Retinal pigment epithelial cell (primary cell): ENCODE data around the gene SORCS2.

Experiments
- DNase-seq: peaks from one replicate; pipeline ENCODE4 v3.0.0-alpha.2; 2010; ENCODE audit warnings: low read depth
- H3K4me3 ChIP-seq: 2 replicates; pipeline ENCODE4 v1.5.1; 2011; ENCODE audit warnings: mild to moderate bottlenecking, low read length, control low read depth, moderate library complexity
- TF ChIP-seq, protein P1 (sequence below): conservative IDR thresholded peaks from 2 replicates; pipeline ENCODE4 v1.5.1; 2011; ENCODE audit warnings: low read depth, low read length, control low read depth, inconsistent platforms

The SORCS2 gene

DNA sequence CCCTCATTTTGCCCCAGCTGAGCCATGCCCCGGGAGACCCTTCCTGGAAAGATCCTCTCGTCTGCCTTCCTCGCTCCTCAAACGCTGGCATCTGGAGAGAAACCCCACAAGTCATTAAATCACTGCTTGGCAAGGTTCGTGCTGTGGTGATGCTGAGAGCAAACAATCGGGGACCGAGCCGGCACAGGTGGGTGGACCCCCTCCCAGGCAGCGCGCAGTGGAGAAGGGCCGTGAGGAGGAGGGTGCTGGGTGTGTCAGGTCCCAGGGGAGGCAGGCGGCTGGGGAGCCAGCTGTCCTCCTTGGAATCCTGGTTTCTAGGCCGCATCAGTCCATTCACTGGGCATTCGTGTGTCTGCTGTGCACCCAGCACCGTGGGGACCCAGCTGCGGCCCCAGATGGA lies 307.3 kb downstream of the SORCS2 start:
- no peak overlapping the region for H3K4me3 ChIP-seq
- TF ChIP-seq, protein P1, sequence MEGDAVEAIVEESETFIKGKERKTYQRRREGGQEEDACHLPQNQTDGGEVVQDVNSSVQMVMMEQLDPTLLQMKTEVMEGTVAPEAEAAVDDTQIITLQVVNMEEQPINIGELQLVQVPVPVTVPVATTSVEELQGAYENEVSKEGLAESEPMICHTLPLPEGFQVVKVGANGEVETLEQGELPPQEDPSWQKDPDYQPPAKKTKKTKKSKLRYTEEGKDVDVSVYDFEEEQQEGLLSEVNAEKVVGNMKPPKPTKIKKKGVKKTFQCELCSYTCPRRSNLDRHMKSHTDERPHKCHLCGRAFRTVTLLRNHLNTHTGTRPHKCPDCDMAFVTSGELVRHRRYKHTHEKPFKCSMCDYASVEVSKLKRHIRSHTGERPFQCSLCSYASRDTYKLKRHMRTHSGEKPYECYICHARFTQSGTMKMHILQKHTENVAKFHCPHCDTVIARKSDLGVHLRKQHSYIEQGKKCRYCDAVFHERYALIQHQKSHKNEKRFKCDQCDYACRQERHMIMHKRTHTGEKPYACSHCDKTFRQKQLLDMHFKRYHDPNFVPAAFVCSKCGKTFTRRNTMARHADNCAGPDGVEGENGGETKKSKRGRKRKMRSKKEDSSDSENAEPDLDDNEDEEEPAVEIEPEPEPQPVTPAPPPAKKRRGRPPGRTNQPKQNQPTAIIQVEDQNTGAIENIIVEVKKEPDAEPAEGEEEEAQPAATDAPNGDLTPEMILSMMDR = no peak
- DNase-seq = no peak

DNA sequence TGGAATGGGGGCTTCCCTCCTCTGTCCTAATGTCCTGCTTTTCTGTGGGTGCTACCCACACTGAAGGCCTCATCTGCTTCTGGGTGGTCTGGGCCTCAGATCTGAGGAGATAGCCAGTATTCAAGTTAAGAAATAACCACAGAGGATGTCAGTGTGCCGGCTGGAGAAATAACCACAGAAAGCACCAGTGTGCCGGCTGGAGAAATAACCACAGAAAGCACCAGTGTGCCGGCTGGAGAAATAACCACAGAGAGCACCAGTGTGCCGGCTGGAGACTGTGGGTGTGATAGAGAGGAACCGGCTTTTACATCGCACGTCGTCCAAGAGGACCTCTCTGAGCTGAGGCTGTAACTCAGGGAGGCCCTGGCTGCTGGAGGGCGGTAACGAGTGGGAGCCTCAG lies 308.1 kb downstream of the SORCS2 start:
- no peak overlapping the region for H3K4me3 ChIP-seq
- TF ChIP-seq, protein P1 = no peak

DNA sequence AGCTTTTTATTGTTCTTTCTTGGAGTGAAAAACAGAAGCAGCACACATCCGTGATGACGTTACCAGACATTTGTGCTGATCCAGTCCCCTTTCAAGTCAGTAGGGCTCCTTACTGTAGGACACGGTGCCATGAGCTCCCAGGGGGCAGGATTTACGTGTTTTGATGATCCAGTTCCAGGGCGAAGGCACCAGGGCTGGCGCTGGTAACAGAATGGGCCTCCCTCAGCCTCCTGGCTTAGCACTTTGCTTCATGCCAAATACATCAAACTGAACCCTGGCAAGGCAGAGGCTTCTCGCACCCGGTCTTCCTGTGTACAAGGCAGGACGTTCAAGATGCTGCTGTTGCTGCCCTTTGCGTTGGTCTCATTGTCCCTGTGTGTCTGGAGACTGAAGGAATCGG lies 309.0 kb downstream of the SORCS2 start:
- TF ChIP-seq, protein P1 = no peak
- H3K4me3 ChIP-seq = no peak overlapping the region
- DNase-seq = no peak

More for the DNA sequence above, 308.1 kb downstream of the SORCS2 start:
- no peak for DNase-seq

DNA sequence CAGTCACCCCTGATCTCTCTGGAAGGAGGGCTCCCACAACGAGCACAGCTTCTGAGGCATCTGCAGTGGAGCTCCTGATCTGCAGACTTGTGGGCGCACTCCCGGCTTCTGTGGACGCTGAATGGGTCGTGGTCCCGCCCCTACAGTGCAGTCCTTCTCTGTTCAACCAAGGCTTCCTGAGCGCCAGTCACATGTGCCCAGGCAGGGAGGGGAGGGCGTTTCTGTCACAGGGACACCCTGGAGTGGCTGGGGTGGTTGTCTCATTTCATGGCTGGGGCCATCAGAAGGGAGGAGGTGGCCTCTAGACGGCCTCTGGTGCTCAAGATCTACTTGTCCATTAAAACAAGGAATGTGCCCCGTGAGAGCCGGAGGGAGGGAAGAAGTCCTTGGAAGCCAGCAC lies 309.5 kb downstream of the SORCS2 start:
- DNase-seq = no peak
- TF ChIP-seq, protein P1 = no peak
- no peak overlapping the region for H3K4me3 ChIP-seq

DNA sequence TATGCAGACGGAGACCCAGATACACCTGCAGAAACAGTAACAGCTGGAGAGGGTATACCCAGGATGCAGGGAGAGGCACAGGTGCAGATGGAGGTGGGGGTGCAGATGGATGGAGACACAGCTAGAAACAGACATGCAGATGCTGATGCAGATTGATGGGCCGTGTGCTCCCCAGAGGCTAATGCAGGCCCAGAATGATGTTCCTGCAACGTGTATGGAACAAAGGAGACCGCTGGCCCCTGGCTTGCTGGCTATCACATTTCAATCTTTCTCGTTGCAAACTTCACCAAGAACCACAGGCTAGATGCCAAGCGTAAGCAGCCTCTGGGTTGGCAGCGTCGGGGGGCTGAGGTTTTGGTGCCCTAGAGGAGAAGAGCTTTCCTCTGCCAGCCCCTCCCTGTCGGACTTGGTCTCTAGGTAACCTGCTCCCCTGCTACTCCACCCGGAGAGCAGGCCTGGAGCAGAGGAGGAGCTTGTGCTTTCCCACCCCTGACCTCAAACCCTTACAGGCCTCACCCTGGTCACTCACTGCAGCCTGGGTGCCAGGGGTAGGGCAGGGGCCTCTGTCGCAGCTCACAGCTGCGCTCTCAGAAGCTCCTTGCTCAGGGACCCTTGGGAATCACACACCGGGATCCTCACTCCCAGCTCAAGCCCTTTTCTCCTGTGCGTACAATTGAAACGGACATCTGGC lies 311.4 kb downstream of the SORCS2 start:
- TF ChIP-seq, protein P1 = no peak
- no peak overlapping the region for H3K4me3 ChIP-seq
- DNase-seq = no peak

DNA sequence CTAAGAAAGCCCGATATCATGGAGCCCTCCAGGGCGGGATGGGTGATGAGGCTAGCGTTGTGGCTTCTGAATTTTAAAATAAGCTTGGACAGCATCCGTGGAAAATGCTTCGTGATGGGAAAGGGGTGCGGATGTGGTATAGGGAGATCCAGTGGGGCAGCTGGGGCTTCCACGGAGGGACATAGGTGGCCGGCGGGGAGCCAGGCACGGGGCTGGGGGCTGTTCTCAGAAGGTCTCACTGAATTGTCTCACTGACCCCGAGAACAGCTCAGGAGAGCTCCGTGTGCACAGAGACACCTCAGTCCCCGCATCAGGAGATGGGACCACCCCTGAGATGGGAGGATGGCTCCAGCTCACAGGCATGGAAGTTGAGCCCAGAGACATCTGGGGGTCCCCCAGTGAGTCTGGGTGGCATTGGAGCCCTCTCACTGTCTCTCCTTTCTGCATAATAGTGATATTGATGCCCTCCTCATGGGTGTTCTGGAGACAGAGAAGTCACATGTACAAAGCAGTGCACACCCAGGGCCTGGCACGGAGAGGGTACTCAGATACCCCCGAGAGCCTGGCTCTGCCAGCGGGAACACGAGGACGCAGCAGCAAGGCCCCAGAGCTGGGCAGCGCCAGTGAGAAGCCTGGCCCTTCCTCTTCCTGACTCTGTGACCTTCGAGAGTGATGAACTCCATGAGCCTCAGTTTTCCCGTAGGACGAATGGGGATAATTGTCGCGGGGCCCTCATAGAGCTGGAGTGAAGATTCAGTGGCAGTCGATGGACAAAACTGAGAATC lies 313.0 kb downstream of the SORCS2 start:
- DNase-seq = no peak
- TF ChIP-seq, protein P1 = no peak
- H3K4me3 ChIP-seq = no peak overlapping the region

DNA sequence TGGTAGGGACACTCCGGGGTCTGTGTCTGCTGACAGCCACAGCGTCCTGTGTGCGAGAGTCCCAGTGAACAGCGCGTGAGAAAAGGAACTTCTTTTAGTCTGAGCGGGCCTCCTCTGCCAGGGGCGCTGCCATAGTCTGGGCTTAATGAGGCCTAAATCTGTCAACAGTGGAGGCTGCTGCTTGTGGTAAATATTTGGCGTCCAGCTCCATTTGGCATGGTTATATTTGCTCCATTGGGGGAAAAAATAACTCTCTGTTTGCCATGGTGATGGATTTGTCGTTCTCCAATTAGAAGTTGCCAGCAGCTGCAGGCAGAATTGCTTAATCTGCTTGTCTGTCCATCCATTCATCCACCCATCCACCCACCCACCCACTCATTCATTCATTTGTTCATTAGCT lies 313.8 kb downstream of the SORCS2 start:
- TF ChIP-seq, protein P1 = no peak
- no peak overlapping the region for H3K4me3 ChIP-seq
- DNase-seq = no peak
